Lung (tissue), 12 donors: ENCODE data around the gene PRCC. TPM values are rescaled to one million over a fixed set of nuclear protein-coding genes. Genes with fewer than 3 reads are reported as not detected.
A peak's percentile ranks its signal among the peaks of the same experiment; 100 is the strongest.
"Not testable (repeated sequence)": the region's sequence is repeated elsewhere in the genome, so short reads cannot be mapped to it uniquely, and the experiment has no call there.

Experiments
- ATAC-seq: fragments of 200-7000 bp; cut with Tn5 transposase; one replicate; pipeline ENCODE4 v1.9.1; 2020; ENCODE audit warnings: moderate number of reproducible peaks; ENCODE audit not compliant: insufficient read depth, low FRiP score
- DNase-seq, 3 donors: peaks; one replicate each; pipeline ENCODE4 v3.0.0-alpha.2; 2013 to 2017
- H3K27ac ChIP-seq, 2 donors: one replicate each; pipeline ENCODE4 v1.5.1; 2013; ENCODE audit warnings: mild to moderate bottlenecking in 2 of 2, moderate library complexity in 2 of 2, control low read depth in 1 of 2, inconsistent platforms in 1 of 2, low read depth in 1 of 2, low read length in 1 of 2
- H3K27me3 ChIP-seq, 3 donors: one replicate each; pipeline ENCODE4 v1.5.1; 2013; ENCODE audit warnings: low read length in 2 of 3; ENCODE audit not compliant: control insufficient read depth in 3 of 3, insufficient read depth in 3 of 3
- H3K36me3 ChIP-seq, 4 donors: one replicate each; pipeline ENCODE4 v1.5.1; 2013; ENCODE audit warnings: low read length in 4 of 4, mild to moderate bottlenecking in 1 of 4, moderate library complexity in 1 of 4; ENCODE audit not compliant: control insufficient read depth in 4 of 4, insufficient read depth in 4 of 4
- H3K4me1 ChIP-seq, 5 donors: one replicate each; pipeline ENCODE4 v1.5.1; 2013; ENCODE audit warnings: low read length in 5 of 5, mild to moderate bottlenecking in 2 of 5, moderate library complexity in 1 of 5; ENCODE audit not compliant: control insufficient read depth in 5 of 5, insufficient read depth in 5 of 5
- H3K4me3 ChIP-seq: one replicate; pipeline ENCODE4 v1.5.1; 2013; ENCODE audit warnings: mild to moderate bottlenecking, control low read depth, moderate library complexity
- H3K9ac ChIP-seq, 2 donors: one replicate each; pipeline ENCODE4 v1.5.1; 2013; ENCODE audit warnings: low read length in 2 of 2, control low read depth in 1 of 2; ENCODE audit not compliant: insufficient read depth in 1 of 2
- H3K9me3 ChIP-seq, 4 donors: one replicate each; pipeline ENCODE4 v1.5.1; 2013; ENCODE audit warnings: low read length in 3 of 4, mild to moderate bottlenecking in 1 of 4, moderate library complexity in 1 of 4; ENCODE audit not compliant: control insufficient read depth in 4 of 4, insufficient read depth in 3 of 4
- CTCF ChIP-seq: IDR thresholded peaks from 2 replicates; pipeline ENCODE4 v1.5.1; 2012; ENCODE audit warnings: mild to moderate bottlenecking; ENCODE audit errors: control extremely low read depth, extremely low read depth
- WGBS, 2 donors: extraction: QIAGEN DNeasy Blood & Tissue Kit; methylation state at CpG; one replicate each; pipeline ENCODE4 v1.1.7; 2013; 5-methylcytosine and 5-hydroxymethylcytosine counted together
- polyA plus RNA-seq, 2 donors: library from polyadenylated mRNA; stranded (reverse); fragments of 200-250 nt; gene quantifications; one replicate each; pipeline ENCODE4 v1.2.1, GENCODE V29; 2013
- total RNA-seq, 2 donors: library from RNA; depleted of rRNA in 1 of 2; stranded (reverse); fragments of >200 nt in 1 of 2; gene quantifications; one replicate each; pipeline ENCODE4 v1.2.1, GENCODE V29; 2014 to 2021
- donor health status: control.
- donor health status: control.
- donor health status: Bipolar disorder and iron deficiency.
- donor health status: healthy.
- donor health status: DM: yes; HTN: yes; CAD: no.

PRCC gene
- total and polyA plus RNA-seq, 4 donors: 36.2 to 52.7 (median 39.3) TPM

- no peaks in the 10 kb centered on the region for H3K36me3 ChIP-seq
- no peak overlapping the region for H3K4me3 ChIP-seq
- TF ChIP-seq CTCF: no peak
- 71 to 79% methylated on average over 6 of the region's 6 CpGs for WGBS, 2 donors
- H3K9me3 ChIP-seq: no peaks in the 10 kb centered on the region
- H3K27ac ChIP-seq: no peak overlapping the region
- H3K27me3 ChIP-seq: no peaks in the 10 kb centered on the region
- no peak overlapping the region for H3K9ac ChIP-seq
- DNase-seq (no peak), ATAC-seq (no peak)
- no peaks in the 10 kb centered on the region for H3K4me1 ChIP-seq
These were observed 7.1 kb upstream of the PRCC start for GRCh38 chr1:156760092-156760795.

- no peaks in the 10 kb centered on the region for H3K9me3 ChIP-seq
- H3K9ac ChIP-seq: no peak overlapping the region
- H3K36me3 ChIP-seq: no peaks in the 10 kb centered on the region
- H3K27me3 ChIP-seq: no peaks in the 10 kb centered on the region
- 83 to 90% methylated on average over 4 of the region's 4 CpGs for WGBS, 2 donors
- no peaks in the 10 kb centered on the region for H3K4me1 ChIP-seq
- no peak overlapping the region for H3K4me3 ChIP-seq
- DNase-seq: no peak
- TF ChIP-seq CTCF: no peak
- H3K27ac ChIP-seq: no peak overlapping the region
- no peak for ATAC-seq
These were observed 6.6 kb upstream of the PRCC start for GRCh38 chr1:156760796-156761104.

- H3K4me3 ChIP-seq, H3K27ac ChIP-seq, ATAC-seq, H3K9ac ChIP-seq, H3K27me3 ChIP-seq, H3K9me3 ChIP-seq, DNase-seq, H3K36me3 ChIP-seq: not testable (repeated sequence)
- peaks cover 4 to 28% (median 7%) of the 10 kb centered on the region in 5 donors for H3K4me1 ChIP-seq
- 95% methylated on average over 14 to 15 of the region's 15 CpGs for WGBS, 2 donors
These were observed 2.2 kb upstream of the PRCC start for GRCh38 chr1:156765136-156765535.

- H3K4me1 ChIP-seq: peaks cover 4 to 32% (median 7%) of the 10 kb centered on the region in 5 donors
- TF ChIP-seq CTCF: no peak
- ATAC-seq: no peak
- H3K36me3 ChIP-seq: peaks cover 0 to 6% (median 4%) of the 10 kb centered on the region in 4 donors
- H3K9ac ChIP-seq: no peak overlapping the region
- H3K9me3 ChIP-seq: no peaks in the 10 kb centered on the region
- 40 to 78% methylated on average over 5 of the region's 5 CpGs for WGBS, 2 donors
- H3K27ac ChIP-seq: peak overlapping the region in 1 of 2 donors; percentile 92
- DNase-seq: no peak
- H3K4me3 ChIP-seq: no peak overlapping the region
- no peaks in the 10 kb centered on the region for H3K27me3 ChIP-seq
These were observed 1.7 kb upstream of the PRCC start for GRCh38 chr1:156765666-156766065.
